Measurements from ENCODE around the gene AKR1C1. TPM values are rescaled to one million over a fixed set of nuclear protein-coding genes. Genes with fewer than 3 reads are reported as not detected.
"Not testable (repeated sequence)": the region's sequence is repeated elsewhere in the genome, so short reads cannot be mapped to it uniquely, and the experiment has no call there.

AKR1C1 gene
- 3.3 TPM for total RNA-seq

DNA sequence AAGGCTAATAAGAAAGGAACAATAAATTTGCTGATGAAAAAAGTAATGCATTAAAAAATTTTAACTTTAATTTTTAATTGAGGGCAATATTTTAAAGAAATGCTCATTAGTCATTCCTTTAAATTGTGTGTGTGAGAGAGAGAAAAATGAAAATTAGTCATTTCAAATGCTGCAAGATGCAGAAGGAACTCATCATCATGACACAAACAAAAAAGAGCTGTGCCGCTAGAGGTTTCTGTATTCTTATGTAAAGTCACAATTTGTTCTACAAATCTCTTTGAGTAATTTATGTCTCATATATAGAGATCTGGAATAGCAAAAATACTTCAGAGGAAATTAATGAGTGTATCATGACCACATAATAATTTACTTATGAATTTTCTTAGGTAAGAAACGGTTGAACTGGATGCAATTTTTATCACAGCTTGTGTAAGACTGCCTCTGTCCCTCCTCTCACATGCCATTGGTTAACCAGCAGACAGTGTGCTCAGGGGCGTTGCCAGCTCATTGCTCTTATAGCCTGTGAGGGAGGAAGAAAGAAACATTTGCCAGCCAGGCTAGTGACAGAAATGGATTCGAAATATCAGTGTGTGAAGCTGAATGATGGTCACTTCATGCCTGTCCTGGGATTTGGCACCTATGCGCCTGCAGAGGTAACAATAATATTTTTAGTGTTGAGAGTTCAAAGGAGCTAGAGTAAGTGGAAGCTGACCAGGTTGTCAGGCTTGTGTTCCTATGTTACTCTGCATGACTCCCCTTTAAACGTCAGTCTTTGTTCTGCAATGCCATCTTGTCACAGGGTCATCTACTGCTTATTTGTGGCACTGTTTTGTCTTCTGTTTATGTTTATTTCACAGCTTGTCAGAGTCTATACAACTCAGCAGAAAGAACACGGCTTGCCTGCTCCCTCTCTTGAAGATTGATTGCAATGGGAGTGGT is at the start of gene AKR1C1:
Gene AKR1C1 (plus strand): TSS at position 540 of the 939 bp plus-strand sequence. CDS start 30 bp downstream, at position 570.
- H3K9me3 ChIP-seq (ENCODE audit: low read depth, low read length); H3K4me3 ChIP-seq (ENCODE audit: low read length); H3K4me1 ChIP-seq (ENCODE audit: insufficient read depth, low read length); H3K27me3 ChIP-seq (ENCODE audit: insufficient read depth, low read length): not testable (repeated sequence)

DNA sequence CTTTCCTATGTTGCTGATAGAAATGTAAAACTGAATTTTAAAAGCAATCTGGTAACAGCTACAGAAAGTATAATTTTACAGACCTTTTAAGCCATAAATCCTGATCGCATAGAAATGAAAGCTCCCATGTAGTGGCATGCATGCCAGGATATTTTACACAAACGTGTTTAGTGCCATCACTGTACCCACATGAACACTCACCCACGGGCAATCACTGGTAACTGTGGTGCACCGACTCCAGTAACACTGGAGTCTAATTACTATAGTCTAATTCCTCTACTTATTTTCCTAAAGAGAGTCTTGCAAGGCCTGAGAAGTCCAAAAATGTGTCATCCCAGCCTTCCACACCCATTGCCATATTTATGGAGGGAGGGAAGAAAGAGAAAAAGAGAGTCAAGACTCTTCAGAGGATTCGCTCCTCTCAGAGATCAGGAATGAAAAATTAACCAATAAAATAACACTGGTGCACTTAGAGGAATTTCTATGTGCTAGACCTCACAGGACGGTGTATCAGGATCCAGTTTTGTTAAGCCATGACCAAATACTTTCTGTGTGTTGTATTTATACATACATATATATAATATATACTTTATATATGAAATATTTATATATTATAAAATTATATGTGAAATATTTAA is 48.9 kb upstream of the AKR1C1 start:
- H3K9me3 ChIP-seq (ENCODE audit: low read depth, low read length): no peaks in the 10 kb centered on the region
- H3K4me3 ChIP-seq (ENCODE audit: low read length): no peak overlapping the region
- no peaks in the 10 kb centered on the region for H3K4me1 ChIP-seq (ENCODE audit: insufficient read depth, low read length)
- H3K27me3 ChIP-seq (ENCODE audit: insufficient read depth, low read length): no peaks in the 10 kb centered on the region

DNA sequence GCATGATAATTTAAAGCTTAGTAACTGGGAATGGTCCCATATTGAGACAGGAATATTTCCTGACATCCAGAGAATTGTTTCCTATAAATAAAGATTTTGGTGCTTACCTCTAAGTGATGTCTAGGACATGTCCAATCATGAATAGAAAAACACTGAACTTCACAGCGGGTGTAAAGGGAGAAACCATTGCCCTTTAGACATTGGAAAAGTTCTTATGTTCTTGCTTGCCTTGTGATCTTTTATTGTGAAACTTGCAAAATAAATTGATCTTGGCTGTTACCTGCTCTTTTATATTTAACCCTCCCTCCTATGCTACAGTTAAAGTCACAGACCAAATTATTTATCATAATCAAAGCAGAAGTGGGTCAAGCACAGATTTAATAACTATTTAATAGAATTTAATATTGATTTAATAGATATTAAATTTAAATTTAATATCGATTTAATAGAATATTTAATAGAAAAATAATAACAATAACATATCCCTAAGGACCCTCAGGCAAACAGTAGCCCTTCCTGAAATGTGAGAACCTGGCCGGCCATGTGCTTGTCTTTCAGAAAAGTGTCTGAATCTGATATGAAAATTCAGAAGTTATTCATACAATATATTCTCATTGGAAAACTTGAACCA is 47.0 kb upstream of the AKR1C1 start:
- H3K9me3 ChIP-seq (ENCODE audit: low read depth, low read length): no peaks in the 10 kb centered on the region
- no peak overlapping the region for H3K4me3 ChIP-seq (ENCODE audit: low read length)
- H3K4me1 ChIP-seq (ENCODE audit: insufficient read depth, low read length): no peaks in the 10 kb centered on the region
- H3K27me3 ChIP-seq (ENCODE audit: insufficient read depth, low read length): no peaks in the 10 kb centered on the region

DNA sequence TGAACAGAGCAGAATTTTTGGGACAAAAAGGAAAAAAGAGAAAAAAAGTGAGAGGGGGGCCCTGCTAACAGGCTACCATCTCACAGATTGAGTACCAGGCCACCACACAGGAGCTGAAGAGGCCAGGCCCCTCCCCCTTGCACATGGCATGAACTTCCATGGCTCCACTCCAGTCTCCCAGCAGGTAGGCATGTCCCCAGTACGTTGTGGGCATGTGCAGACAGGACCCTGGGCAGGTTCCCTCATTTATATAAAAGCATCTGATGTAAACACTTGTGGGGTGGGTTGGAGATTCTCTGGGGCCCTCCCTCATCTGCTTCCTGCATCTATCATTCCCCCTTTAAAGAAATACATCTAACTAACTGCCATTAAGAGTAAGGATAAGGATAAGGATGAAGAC is 45.0 kb upstream of the AKR1C1 start:
- no peaks in the 10 kb centered on the region for H3K4me1 ChIP-seq (ENCODE audit: insufficient read depth, low read length)
- no peak overlapping the region for H3K4me3 ChIP-seq (ENCODE audit: low read length)
- H3K27me3 ChIP-seq (ENCODE audit: insufficient read depth, low read length): no peaks in the 10 kb centered on the region
- no peaks in the 10 kb centered on the region for H3K9me3 ChIP-seq (ENCODE audit: low read depth, low read length)

DNA sequence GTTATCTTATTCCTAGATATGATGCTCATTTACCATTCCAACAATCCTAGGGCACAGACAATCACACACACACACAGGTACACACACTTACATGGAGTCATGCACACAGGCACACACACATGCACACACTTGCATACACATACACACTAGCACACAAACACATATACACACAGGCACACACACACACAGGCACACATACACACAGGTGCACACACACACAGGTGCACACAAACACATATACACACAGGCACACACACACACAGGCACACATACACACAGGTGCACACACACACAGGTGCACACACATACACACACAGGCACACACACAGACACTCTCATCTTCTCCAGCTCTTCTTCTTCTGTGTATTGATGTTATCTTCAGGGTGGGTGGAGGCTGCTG is 38.7 kb upstream of the AKR1C1 start:
- H3K4me1 ChIP-seq (ENCODE audit: insufficient read depth, low read length); H3K27me3 ChIP-seq (ENCODE audit: insufficient read depth, low read length); H3K4me3 ChIP-seq (ENCODE audit: low read length): not testable (repeated sequence)
- H3K9me3 ChIP-seq (ENCODE audit: low read depth, low read length): peaks cover 12% of the 10 kb centered on the region

DNA sequence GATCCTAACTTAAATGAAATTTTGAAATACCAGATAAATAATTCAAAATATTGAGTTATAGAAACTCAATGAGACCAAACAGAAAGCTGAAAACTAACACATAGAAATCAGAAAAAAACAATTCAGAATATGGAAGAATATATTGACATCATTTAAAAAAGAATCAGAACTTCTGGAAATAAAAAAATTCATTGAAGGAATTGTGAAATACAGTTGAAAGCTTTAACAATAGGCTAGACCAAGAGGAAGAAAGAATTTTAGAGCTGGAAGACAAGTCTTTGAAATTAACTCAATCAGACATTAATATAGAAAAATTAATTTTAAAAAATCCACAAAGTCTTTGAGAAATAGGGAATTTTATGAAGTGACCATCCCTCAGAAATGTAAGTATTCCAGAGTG is 36.8 kb upstream of the AKR1C1 start:
- Histone ChIP-seq H3K4me3 (ENCODE audit: low read length) (no peak overlapping the region), H3K4me1 (ENCODE audit: insufficient read depth, low read length) (no peaks in the 10 kb centered on the region), H3K9me3 (ENCODE audit: low read depth, low read length) (peaks cover 12% of the 10 kb centered on the region), H3K27me3 (ENCODE audit: insufficient read depth, low read length) (no peaks in the 10 kb centered on the region)

DNA sequence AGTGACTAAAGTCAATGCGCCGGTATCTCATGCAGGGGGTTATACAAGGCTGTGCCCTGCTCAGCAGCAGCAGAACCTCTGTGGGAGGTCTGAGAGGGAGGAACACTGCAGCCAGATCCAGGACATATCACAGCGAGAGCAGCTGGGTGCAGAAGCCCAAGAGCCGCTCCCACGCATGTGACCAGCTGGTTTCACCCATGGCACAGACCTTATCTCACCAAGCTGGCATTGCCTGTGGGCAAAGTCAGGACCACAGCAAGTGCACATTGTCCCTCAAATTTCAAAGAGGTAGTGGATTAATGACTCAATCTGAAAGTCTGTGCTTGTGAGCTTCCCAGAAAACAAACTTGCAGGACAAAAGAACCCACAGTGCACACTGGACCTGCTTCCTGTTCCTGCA is 31.6 kb upstream of the AKR1C1 start:
- Histone ChIP-seq H3K27me3 (ENCODE audit: insufficient read depth, low read length) (no peaks in the 10 kb centered on the region), H3K4me1 (ENCODE audit: insufficient read depth, low read length) (no peaks in the 10 kb centered on the region), H3K4me3 (ENCODE audit: low read length) (no peak overlapping the region), H3K9me3 (ENCODE audit: low read depth, low read length) (peaks cover 3% of the 10 kb centered on the region)

DNA sequence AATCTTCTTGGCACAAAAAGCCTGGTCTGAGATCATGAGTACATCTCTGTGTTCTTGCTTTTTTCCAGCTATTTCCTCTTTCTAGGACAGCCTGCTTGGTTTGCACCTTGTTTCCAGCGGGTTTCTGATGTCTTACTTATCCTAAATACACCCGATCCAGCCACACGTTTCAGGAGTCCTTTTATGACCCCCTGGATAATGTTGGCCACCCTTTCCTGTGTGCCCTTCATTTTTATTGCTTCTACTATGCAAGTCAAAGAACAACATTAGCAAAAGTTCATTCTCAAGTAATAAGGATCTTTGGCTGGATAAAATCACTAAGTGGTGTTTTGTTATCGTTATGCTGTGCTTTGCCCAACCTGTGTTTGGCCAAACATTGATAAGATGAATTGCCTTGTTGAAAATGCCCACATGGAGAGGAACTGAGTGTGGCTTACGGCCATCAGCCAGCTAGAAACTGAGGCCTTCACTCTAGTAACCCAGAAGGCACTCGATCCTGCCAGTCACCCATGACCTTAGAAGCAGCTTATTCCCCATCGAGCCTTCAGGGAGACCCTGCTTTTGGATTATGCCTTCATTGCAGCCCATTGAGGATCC is 28.7 kb upstream of the AKR1C1 start:
- H3K9me3 ChIP-seq (ENCODE audit: low read depth, low read length): no peaks in the 10 kb centered on the region
- no peak overlapping the region for H3K4me3 ChIP-seq (ENCODE audit: low read length)
- no peaks in the 10 kb centered on the region for H3K27me3 ChIP-seq (ENCODE audit: insufficient read depth, low read length)
- H3K4me1 ChIP-seq (ENCODE audit: insufficient read depth, low read length): no peaks in the 10 kb centered on the region

DNA sequence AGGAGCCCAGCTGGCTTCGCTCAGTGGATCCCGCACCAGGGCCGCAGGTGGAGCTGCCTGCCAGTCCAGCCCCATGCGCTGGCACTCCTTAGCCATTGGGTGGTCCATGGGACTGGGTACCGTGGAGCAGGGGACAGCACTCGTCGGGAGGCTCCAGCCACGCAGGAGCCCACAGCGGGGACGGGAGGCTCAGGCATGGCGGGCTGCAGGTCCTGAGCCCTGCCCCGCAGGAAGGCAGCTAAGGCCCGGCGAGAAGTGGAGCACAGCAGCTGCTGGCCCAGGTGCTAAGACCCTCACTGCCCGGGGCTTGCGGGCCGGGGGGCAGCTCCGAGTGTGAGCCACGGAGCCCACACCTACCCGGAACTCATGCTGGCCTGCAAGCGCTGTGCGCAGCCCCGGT is 25.9 kb upstream of the AKR1C1 start:
- Histone ChIP-seq H3K4me1 (ENCODE audit: insufficient read depth, low read length) (no peaks in the 10 kb centered on the region), H3K4me3 (ENCODE audit: low read length) (no peak overlapping the region), H3K9me3 (ENCODE audit: low read depth, low read length) (no peaks in the 10 kb centered on the region), H3K27me3 (ENCODE audit: insufficient read depth, low read length) (no peaks in the 10 kb centered on the region)

DNA sequence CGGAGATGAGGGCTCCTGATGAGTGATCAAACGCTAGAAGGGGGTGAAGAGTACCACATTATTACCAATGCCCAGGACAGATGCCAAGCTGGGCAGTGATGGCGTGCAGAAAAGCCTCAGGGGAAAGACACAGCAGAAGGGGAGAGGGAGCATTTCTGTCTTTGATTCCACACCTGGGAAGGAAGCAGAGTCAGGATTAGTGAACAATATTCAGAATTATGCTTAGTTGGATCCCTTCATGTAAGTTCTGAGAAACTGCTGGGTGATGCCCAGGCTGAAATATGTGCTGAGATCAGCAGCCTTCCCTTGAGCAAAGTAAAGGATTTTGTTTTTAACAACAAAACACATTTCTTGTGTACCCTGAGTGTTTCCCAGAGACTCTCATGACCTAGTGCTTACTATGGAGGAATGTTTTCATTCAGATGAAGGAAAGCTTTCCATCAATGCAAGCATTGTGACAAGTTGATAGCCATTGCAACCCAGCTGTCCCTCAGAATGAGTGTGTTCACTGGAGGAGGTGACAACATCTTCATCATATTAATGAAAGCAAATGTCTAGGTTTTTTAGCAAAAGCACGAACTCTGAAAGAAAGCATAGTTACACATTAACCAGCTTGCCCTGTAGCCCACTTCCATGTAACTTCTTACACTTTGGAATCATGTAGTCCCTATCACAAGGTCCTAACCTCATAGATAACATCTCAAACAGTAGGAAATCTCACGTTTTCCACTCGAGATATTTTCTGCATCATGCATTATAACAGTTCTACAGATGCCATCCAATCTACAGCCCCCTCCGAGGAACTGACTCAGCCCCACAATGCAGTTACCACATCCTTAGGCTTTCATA is 23.8 kb upstream of the AKR1C1 start:
- H3K4me3 ChIP-seq (ENCODE audit: low read length): no peak overlapping the region
- H3K9me3 ChIP-seq (ENCODE audit: low read depth, low read length): no peaks in the 10 kb centered on the region
- no peaks in the 10 kb centered on the region for H3K27me3 ChIP-seq (ENCODE audit: insufficient read depth, low read length)
- H3K4me1 ChIP-seq (ENCODE audit: insufficient read depth, low read length): no peaks in the 10 kb centered on the region

DNA sequence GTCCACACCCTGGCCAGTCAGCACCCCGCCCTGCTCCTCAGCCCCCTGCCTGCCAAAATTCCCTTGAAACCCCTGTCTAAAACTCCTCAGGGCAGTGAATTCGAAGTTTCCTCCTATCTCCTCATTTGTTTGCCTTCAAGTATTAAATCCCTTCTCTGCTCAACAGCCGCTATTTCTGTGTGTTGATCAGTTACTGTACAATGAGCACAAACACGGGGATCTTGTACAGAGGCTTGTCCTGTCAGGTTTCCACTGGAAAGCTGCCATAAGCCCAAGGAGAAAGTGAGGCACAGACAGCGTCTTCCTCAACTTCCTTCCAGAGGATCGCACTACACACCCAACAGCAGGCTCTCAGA is 23.2 kb upstream of the AKR1C1 start:
- not testable (repeated sequence) for H3K27me3 ChIP-seq (ENCODE audit: insufficient read depth, low read length); H3K4me1 ChIP-seq (ENCODE audit: insufficient read depth, low read length); H3K4me3 ChIP-seq (ENCODE audit: low read length); H3K9me3 ChIP-seq (ENCODE audit: low read depth, low read length)

DNA sequence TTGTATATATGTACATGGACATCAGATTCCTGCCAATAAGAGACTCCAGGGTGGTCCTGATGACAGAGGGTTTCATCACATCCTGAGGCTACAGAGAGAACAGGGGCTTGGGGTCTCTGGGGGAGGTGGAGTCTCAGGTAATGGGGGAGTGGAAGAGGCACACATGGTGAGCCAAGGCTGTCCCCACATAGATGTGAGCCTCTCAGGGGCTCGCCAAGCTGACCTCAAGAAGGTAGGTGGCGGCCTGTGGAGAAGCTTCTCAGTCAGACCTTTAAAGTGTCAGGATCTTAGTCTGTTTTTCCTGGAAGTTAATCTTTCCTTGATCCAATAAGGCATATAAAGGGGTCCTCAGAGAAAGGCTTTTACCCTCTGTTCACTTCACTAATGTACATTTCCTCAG is 22.3 kb upstream of the AKR1C1 start:
- H3K9me3 ChIP-seq (ENCODE audit: low read depth, low read length); H3K4me3 ChIP-seq (ENCODE audit: low read length); H3K4me1 ChIP-seq (ENCODE audit: insufficient read depth, low read length); H3K27me3 ChIP-seq (ENCODE audit: insufficient read depth, low read length): not testable (repeated sequence)

DNA sequence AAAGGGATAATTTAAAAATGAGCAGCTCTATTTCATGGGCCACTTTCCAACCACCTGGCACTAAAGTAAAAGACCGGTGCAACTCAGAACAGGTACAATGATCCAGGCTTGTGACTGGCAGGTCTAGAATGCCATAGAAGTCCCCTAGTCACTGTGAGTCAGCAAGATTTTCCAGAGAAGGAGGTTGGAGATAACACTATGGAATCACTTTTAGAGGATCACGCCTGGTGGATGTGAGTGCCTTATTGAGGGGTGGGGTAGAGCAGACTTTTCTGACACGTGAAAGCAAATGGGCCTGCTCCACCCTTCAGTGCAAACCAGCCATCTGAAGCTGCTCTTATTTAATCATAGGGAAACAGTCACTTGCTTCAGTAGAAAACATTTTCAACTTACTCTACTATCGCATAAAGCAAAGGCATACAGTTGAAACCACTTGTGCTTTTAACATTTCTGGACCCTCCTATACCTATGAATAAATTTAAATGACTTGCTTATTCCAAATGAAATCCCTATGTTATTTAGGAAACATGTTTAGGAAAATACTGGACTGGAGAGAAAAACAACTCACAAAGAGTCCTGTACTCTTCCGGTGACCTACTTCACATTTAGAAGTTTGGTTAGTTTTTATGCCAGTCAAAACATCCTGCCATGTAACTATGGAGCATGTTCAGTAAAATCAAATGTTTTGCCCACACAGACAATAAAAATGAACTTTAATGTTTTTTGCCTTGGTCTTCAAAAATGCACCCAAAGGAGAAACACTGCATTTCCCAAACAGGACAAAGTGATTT is 21.5 kb upstream of the AKR1C1 start:
- Histone ChIP-seq H3K27me3 (ENCODE audit: insufficient read depth, low read length) (no peaks in the 10 kb centered on the region), H3K4me3 (ENCODE audit: low read length) (no peak overlapping the region), H3K9me3 (ENCODE audit: low read depth, low read length) (no peaks in the 10 kb centered on the region), H3K4me1 (ENCODE audit: insufficient read depth, low read length) (no peaks in the 10 kb centered on the region)

DNA sequence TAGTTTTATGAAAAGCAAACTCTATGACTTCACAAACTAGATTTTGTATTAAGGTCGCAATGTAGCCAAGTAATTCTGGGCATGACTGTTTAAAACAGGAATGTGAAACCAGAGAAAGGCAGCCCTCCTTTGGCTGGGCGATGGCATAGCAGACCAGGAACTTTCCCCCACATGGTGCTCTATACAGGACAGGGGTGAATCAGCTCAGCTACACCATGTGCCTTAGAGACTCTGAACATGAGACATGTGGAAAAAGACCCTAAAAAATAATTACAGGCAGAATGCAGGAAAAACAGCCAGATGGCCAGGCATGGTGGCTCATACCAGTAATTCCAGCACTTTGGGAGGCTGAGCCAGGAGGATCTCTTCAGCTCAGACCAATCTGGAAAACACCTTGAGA is 20.3 kb upstream of the AKR1C1 start:
- H3K27me3 ChIP-seq (ENCODE audit: insufficient read depth, low read length); H3K4me1 ChIP-seq (ENCODE audit: insufficient read depth, low read length); H3K4me3 ChIP-seq (ENCODE audit: low read length); H3K9me3 ChIP-seq (ENCODE audit: low read depth, low read length): not testable (repeated sequence)

All from mononuclear cell (primary cell).